GM18499 (cell line): ENCODE measurements around the gene SERTAD3.
A peak's percentile ranks its signal among the peaks of the same experiment; 100 is the strongest.
"Not testable (repeated sequence)": the region's sequence is repeated elsewhere in the genome, so short reads cannot be mapped to it uniquely, and the experiment has no call there.

Experiments used
- ATAC-seq: cut with Tn5 transposase; IDR thresholded peaks from one replicate; pipeline ENCODE4 v1.9.1; 2021; ENCODE audit warnings: moderate number of reproducible peaks; ENCODE audit not compliant: insufficient read depth, unreplicated experiment

The SERTAD3 gene, protein sequence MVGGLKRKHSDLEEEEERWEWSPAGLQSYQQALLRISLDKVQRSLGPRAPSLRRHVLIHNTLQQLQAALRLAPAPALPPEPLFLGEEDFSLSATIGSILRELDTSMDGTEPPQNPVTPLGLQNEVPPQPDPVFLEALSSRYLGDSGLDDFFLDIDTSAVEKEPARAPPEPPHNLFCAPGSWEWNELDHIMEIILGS

DNA sequence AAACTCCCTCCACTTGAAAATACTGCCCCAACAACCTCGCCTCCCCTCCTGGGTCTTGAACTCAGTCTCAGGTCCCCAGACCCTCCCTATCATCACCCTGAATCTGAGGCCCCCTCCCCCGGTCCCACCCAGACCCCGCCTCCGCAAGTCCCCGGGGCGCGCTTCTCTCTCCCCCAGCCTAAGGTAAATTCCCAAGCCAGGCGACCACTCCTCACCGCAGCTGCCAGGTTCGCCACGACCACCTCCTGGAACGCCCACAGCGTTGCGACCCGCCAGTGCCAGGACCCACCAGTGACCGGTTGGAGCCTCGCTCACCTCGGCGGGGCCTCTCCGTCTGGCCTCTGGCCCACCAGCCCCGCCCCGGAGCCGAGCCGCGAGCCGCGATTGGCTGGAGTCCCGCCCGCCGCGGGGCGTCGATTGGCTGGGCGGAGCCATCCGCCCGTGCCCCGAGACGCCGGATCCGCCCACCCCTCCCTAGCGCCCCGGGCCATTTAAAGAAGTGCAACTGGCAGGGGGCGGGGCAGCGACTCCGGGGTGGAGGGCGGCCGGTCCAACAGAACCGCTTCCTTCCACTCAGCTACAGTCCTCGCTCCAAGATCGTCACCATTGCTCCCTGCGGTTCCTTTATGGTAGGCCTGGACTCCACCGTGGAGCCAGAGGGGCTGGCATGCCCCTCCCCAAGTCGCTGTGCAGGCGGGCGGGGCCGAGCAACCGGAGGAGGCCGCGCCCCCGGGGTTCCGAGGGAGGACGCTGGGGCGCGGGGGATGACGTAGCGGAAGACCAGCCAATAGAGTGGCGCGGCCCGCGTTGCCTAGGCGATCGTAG is at the start of gene SERTAD3:
Gene SERTAD3 (minus strand): TSS at position 336 of the 825 bp plus-strand sequence. CDS start 2,255 bp downstream, outside the sequence.
- peak; percentile 41 for ATAC-seq

DNA sequence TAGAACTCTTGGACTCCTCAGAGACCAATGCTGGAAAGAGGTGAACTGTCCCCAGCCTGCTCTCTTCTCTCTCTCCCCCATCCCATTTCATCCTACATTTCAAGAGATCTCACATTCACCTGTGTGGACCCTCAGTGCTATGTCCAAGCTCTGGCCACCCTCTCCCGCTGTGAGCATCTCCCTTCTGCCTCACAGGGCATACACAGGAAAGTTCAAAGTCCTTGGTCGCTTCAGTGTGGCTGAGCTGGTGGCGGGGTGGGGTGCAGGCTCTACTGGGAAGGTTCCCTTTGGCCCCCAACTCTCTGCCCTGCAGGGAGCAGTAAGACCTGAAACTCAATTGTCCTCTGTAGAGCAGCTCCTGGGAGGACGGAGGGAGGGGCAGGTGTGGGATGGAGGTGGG is 49.6 kb upstream of the SERTAD3 start:
- ATAC-seq, result no peak

DNA sequence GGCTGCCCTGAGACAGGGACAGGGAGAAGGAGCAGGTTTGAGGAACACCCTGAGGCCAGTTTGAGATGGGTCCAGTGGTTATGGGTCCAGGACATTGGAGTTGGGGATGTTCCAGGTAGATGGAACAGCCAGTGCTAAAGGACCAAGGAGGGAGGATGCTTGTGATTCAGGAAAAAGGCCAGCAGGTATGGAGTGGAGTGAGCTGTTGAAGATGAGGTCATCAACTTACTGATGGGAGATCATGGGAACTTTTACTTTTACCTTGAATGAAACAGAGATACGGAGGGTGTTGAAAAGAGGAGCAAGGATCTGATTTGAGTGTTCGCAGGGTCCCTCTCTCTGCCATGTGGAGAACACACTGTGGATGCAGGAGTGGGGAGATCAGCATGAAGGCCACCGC is 48.1 kb upstream of the SERTAD3 start:
- no peak for ATAC-seq

GRCh38 chr19:40489882-40490230 is 45.7 kb upstream of the SERTAD3 start:
- no peak for ATAC-seq

GRCh38 chr19:40486017-40486416 is 41.9 kb upstream of the SERTAD3 start:
- ATAC-seq, result no peak

GRCh38 chr19:40475878-40476644 is 31.9 kb upstream of the SERTAD3 start:
- not testable (repeated sequence) for ATAC-seq

DNA sequence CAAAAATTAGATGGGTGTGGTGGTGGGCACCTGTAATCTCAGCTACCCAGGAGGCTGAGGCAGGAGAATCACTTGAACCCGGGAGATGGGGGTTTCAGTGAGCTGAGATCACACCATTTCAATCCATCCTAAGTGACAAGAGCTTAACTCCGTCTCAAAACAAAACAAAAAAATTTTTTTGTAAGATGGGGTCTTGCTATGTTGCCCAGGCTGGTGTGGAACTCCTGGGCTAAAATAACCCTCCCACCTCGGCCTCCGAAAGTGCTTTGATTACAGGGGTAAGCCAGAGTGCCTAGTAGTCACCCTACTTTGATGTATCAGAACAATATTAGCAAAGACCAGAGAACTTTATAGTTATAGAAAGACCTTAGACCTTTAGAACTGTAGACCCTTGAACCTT is 30.6 kb upstream of the SERTAD3 start:
- ATAC-seq, result no peak

DNA sequence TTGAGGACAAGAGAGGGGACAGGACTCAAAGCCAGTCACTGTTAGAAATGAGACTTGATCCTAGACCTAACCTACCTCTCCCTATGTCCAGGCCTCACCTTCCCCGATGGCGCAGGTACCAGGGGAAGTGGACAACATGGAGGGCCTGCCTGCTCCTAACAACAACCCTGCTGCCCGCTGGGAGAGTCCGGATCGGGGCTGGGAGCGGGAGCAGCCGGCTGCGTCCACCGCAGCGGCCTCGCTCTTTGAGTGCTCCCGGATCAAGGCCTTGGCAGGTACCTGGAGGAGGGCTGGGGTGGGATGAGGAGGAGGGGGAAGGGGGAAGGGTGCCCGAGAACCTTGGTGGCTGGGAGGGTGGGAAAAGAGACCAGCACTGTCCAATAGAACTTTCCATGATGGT is 28.4 kb upstream of the SERTAD3 start:
- ATAC-seq, result no peak

- no peak for ATAC-seq
These were observed 27.0 kb upstream of the SERTAD3 start for GRCh38 chr19:40471111-40471510.

- ATAC-seq, result no peak
These were observed 24.9 kb upstream of the SERTAD3 start for GRCh38 chr19:40469011-40469410.

- ATAC-seq, result no peak
These were observed 23.0 kb upstream of the SERTAD3 start, which contains the start of gene SPTBN4 for GRCh38 chr19:40466985-40467734. Gene SPTBN4 (plus strand): TSS chr19:40467001. CDS start chr19:40472622, 5,621 bp downstream.

- peak; percentile 40 for ATAC-seq
These were observed 22.3 kb upstream of the SERTAD3 start for GRCh38 chr19:40466219-40466984.

DNA sequence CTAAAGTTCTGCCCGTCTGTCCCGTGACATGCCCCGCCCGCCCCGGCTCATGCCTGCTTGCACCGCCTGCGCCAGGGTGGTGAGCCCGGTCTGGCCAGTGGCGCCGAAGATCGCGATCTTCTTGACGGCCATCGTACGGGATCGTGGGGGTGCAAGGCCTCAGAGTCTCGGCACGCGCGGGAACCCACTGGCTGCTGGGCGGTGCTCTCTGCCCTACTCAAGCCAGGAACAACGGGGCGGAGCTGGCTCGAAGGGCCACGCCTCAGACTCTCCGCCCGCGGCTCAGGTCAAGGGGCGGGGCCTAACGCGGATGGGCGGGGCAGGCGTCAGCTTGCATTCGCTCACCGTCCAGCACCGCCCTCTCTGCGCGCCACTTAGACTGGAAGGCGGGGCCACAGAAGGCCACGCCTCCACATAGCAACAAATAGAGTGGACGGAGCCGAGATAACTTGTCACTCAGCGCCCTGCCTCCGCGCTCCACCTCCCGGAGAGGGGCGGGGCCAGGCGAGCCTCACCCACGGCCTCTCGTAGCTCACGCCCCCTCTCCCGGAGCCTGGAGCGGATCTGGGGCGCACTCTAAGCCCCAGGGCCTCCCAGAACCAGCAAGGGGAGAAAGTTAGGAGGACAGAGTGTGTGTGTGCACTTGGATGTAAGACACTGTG is 21.6 kb upstream of the SERTAD3 start, which contains the start of gene BLVRB:
Gene BLVRB (minus strand): TSS at position 189 of the 662 bp plus-strand sequence. CDS start 57 bp downstream, at position 132.
- ATAC-seq, result peak; percentile 66

DNA sequence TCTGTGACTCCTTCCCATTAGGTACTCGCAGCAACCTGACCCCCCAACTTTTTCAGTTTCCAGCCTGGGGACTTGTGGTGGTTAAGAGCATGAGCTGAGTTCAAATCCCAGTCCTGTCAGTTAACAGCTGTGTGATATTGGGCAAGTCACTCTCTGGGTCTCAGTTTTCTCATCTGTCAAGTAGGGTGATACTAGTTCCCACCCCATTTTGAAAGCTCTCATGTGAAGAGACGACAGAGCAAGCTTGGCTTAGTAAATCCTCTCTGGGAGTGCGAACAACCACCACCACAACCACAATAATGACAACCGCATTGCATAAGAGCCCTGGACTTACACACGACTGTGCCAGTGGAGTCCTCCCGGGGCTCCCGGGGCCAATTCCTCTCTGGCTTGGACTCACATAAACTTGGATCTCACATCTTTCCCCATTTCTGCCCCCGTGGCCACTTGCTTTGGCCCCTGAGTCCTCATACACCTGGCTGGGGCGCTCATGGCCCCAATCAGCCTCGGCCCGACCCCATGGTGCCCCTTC is 21.0 kb upstream of the SERTAD3 start:
- ATAC-seq, result no peak

- ATAC-seq, result no peak
These were observed 20.2 kb upstream of the SERTAD3 start for GRCh38 chr19:40464059-40465024.

DNA sequence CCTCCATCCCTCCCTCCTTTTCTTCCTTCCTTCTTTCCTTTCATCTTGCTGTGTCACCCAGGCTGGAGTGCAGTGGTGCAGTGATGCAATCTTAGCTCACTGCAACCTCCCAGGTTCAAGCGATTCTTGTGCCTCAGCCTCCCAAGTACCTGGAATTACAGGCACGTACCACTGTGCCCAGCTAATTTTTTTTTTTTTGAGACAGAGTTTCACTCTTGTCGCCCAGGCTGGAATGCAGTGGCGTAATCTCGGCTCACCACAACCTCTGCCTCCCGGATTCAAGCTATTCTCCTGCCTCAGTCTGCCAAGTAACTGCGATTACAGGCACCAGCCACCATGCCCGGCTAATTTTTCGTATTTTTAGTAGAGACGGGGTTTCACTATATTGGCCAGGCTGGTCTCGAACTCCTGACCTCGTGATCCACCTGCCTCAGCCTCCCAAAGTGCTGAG is 19.5 kb upstream of the SERTAD3 start:
- not testable (repeated sequence) for ATAC-seq

GRCh38 chr19:40461669-40462221 is 17.6 kb upstream of the SERTAD3 start:
- no peak for ATAC-seq
